ENCODE data around the gene NFYC. TPM values are rescaled to one million over a fixed set of nuclear protein-coding genes. Genes with fewer than 3 reads are reported as not detected.

NFYC gene
- total RNA-seq, 1 donor from 2014 or later: 73.2 TPM

DNA sequence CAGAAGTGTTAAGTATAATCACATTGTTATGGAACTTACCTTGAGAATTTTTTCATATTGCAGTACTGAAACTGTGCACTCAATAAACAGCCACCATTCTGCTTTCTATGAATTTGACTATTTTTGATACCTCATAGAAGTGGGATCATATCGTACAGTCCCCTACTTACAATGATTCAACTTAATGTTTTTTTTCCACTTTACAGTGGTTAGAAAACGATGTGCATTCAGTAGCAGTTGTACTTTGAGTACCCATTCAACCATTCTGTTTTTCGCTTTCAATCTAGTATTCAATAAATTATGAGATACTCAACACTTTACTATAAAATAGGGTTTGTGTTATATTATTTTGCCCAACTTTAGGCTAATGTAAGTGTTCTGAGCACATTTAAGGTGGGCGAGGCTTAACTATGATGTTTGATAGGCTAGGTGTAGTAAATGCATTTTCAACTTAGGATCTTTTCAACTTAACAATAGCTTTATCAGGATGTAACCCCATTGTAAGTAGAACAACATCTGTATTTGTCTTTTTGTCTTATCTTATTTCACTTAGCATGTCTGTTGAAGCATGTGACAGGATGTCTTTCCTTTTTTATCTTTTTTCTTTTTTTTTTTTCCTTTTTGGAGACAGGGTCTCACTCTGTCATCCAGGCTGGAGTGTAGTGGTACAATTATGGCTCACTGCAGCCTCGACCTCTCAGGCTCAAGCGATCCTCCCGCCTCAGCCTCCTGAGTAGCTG is 49.7 kb downstream of the NFYC start:
- H3K27ac Mint-ChIP-seq: peak overlapping the region; percentile 32
- peaks cover 6% of the 10 kb centered on the region for H3K9me3 Mint-ChIP-seq
- DNase-seq: no peak
- H3K4me1 Mint-ChIP-seq: peaks cover 37% of the 10 kb centered on the region
- H3K27me3 Mint-ChIP-seq: no peaks in the 10 kb centered on the region
- peaks cover 63% of the 10 kb centered on the region for H3K36me3 Mint-ChIP-seq (ENCODE audit: low read depth)
- intact Hi-C loops (cut with micrococcal nuclease): loop anchor here (5.0 kb wide), 1 partner anchor 49 kb away; the partner anchor contains the start of gene NFYC
- H3K4me3 Mint-ChIP-seq: no peak overlapping the region

- no peaks in the 10 kb centered on the region for H3K27me3 Mint-ChIP-seq
- DNase-seq: no peak
- peaks cover 45% of the 10 kb centered on the region for H3K4me1 Mint-ChIP-seq
- peak overlapping the region; percentile 77 for H3K27ac Mint-ChIP-seq
- intact Hi-C loops (cut with micrococcal nuclease): loop anchor here (1.0 to 5.0 kb wide), 2 partner anchors 11 to 50 kb away; partner anchors contain the start of gene NFYC
- peak overlapping the region; percentile 2 for H3K4me3 Mint-ChIP-seq
- peaks cover 6% of the 10 kb centered on the region for H3K9me3 Mint-ChIP-seq
- peaks cover 76% of the 10 kb centered on the region for H3K36me3 Mint-ChIP-seq (ENCODE audit: low read depth)
These were observed 51.0 kb downstream of the NFYC start for GRCh38 chr1:40742363-40743061.

- Mint-ChIP-seq H3K9me3 (peaks cover 6% of the 10 kb centered on the region), H3K27ac (no peak overlapping the region), H3K36me3 (ENCODE audit: low read depth) (peaks cover 82% of the 10 kb centered on the region), H3K4me1 (peaks cover 45% of the 10 kb centered on the region), H3K27me3 (no peaks in the 10 kb centered on the region), H3K4me3 (no peak overlapping the region)
- no peak for DNase-seq
- intact Hi-C loops (cut with micrococcal nuclease): loop anchor here (5.0 kb wide), 1 partner anchor 51 kb away; the partner anchor contains the start of gene NFYC
These were observed 51.9 kb downstream of the NFYC start for GRCh38 chr1:40743452-40743851.

GRCh38 chr1:40743860-40744259 is 52.4 kb downstream of the NFYC start:
- Mint-ChIP-seq H3K4me3 (no peak overlapping the region), H3K27me3 (no peaks in the 10 kb centered on the region), H3K36me3 (ENCODE audit: low read depth) (peaks cover 83% of the 10 kb centered on the region), H3K4me1 (peaks cover 43% of the 10 kb centered on the region), H3K27ac (no peak overlapping the region), H3K9me3 (peaks cover 6% of the 10 kb centered on the region)
- intact Hi-C loops (cut with micrococcal nuclease): loop anchor here (5.0 kb wide), 1 partner anchor 52 kb away; the partner anchor contains the start of gene NFYC
- no peak for DNase-seq

DNA sequence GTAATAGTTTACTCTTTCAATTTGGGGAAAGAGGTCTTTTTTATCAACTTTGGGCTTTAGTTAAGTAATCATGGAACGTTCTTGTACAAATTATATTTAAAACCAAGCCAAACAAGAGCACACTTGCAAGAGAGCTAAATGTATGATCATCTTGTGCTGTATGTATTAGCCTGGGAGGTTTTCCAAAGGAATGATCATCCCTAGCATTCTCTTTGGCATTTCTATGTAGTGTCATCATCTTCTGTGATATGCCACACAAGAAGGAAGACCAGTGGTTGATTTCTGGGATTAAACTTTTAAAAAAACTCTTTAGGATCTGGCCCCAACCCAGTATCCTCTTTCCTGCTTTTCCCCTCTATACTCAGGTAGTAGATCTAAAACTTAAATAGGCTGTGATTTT is 53.7 kb downstream of the NFYC start:
- H3K9me3 Mint-ChIP-seq: peaks cover 6% of the 10 kb centered on the region
- H3K27ac Mint-ChIP-seq: no peak overlapping the region
- no peak overlapping the region for H3K4me3 Mint-ChIP-seq
- no peaks in the 10 kb centered on the region for H3K27me3 Mint-ChIP-seq
- DNase-seq: no peak
- H3K36me3 Mint-ChIP-seq (ENCODE audit: low read depth): peaks cover 82% of the 10 kb centered on the region
- peaks cover 41% of the 10 kb centered on the region for H3K4me1 Mint-ChIP-seq
- intact Hi-C loops (cut with micrococcal nuclease): no loop called here

DNA sequence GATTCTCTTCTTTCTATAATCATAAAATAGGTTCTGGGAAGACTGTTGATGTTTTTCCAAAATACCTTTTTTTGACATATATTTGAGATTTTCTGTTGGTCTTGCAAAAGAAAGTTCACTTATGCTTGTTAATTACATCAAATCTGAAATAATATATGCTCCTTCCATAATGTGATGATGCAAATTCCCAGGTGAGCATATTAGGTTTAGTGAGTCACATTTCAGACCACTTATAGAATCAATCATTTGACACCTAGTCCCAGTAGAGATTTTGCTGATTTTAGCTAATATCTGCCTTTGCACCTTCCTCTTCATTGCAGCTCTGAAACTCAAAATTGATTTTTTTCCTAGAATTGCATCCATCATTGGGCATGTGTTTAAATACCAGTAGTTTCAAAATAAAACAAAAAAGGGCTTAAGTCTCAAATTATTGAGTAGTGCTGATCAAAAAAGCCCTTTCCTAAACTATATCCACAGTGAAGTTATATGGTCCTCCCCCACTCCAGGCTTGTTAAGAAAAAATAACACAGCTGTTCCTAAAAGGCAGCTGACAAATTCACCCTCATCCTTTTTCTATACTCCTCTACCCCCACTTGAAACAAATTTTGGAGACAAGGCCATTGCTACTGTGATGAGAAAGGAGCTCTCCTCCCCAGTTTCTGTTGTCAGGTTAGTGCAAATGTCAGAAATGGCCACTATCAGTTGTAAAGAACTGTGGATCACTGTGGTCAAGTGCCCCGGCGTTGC is 55.0 kb downstream of the NFYC start:
- no peak overlapping the region for H3K4me3 Mint-ChIP-seq
- no peak for DNase-seq
- intact Hi-C loops (cut with micrococcal nuclease): no loop called here
- no peak overlapping the region for H3K27ac Mint-ChIP-seq
- peaks cover 40% of the 10 kb centered on the region for H3K4me1 Mint-ChIP-seq
- peaks cover 3% of the 10 kb centered on the region for H3K9me3 Mint-ChIP-seq
- peaks cover 79% of the 10 kb centered on the region for H3K36me3 Mint-ChIP-seq (ENCODE audit: low read depth)
- no peaks in the 10 kb centered on the region for H3K27me3 Mint-ChIP-seq

DNA sequence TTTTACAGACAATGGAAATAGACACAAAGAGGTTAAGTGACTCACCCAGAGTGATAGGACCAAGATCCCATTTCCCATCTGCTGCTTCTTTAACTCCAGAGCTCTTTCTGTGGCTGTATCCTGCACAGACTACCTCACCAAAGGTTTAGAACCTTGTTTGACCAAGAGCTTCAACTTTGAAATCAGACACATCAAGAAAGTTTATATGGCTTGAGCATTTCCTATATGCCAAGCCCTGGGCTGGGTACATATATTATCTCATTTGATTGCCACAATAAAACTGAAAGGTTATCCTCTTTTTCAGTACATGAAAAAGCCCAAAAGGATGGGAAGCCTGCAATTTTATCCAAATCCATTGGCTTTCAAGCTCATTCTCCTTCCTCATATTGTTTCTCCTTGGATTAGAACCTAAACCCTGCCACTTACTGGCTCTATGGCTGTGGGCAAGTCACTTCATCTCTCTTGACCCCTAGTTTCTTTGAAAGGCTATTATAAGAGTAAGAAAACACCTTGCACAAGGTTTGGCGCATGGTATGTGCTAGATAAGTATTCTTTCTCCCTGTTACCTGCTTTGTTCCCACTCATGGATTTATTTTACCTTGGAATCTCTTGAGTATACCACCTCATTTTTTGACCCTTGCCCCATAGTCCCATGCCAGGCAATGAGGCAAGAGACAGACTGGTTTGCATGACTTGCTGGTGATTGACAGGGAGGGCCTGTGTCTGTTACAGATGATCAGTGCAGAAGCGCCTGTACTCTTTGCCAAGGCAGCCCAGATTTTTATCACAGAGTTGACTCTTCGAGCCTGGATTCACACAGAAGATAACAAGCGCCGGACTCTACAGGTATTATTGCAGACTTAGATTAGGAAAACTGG is 57.6 kb downstream of the NFYC start:
- H3K9me3 Mint-ChIP-seq: no peaks in the 10 kb centered on the region
- no peak overlapping the region for H3K27ac Mint-ChIP-seq
- no peak for DNase-seq
- no peak overlapping the region for H3K4me3 Mint-ChIP-seq
- peaks cover 74% of the 10 kb centered on the region for H3K36me3 Mint-ChIP-seq (ENCODE audit: low read depth)
- peaks cover 42% of the 10 kb centered on the region for H3K4me1 Mint-ChIP-seq
- H3K27me3 Mint-ChIP-seq: no peaks in the 10 kb centered on the region
- intact Hi-C loops (cut with micrococcal nuclease): no loop called here

DNA sequence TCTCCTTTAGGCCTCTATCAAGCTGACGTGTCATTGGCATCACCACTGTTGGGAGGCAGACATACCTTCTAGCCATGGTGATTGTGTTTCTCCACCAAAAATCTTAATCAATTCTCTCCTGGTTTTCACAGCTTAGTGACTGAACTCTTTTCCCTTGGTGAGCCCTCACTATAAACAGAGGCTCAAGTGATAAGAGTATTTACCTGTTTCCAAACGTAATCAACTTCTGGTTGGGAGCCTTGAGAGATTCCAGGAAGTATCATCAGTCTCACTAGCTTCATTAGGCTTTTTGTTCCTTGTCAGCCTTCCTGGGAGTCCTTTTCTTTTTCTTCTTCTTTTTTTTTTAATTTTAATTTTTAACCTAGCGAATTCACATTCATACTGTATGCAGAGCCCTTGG is 58.3 kb downstream of the NFYC start:
- Mint-ChIP-seq H3K27me3 (no peaks in the 10 kb centered on the region), H3K4me1 (peaks cover 41% of the 10 kb centered on the region), H3K4me3 (no peak overlapping the region), H3K27ac (no peak overlapping the region), H3K9me3 (no peaks in the 10 kb centered on the region), H3K36me3 (ENCODE audit: low read depth) (peaks cover 76% of the 10 kb centered on the region)
- DNase-seq: no peak
- intact Hi-C loops (cut with micrococcal nuclease): no loop called here

- H3K9me3 Mint-ChIP-seq: no peaks in the 10 kb centered on the region
These were observed 59.0 kb downstream of the NFYC start for GRCh38 chr1:40750451-40750908.

DNA sequence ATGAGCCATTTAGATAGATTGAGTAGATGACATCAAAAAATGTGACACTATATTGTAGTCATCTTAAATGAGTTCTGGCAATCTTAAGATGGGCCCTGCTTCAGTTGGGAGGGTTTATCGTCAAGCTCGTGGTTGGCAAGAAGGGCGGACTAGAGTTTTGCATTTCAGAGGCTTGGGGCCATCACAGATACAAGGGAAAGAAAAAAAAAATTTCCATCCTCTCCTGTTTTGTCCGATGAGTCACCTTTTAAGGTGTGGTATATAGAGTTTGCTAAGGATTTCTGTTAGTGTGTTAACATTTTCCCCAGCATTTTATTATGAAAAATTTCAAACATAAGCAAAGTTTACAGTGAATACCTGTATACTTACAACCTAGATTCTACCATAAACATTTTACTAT is 60.3 kb downstream of the NFYC start:
- Mint-ChIP-seq H3K27ac (no peak overlapping the region), H3K4me1 (peaks cover 29% of the 10 kb centered on the region), H3K9me3 (no peaks in the 10 kb centered on the region), H3K36me3 (ENCODE audit: low read depth) (peaks cover 74% of the 10 kb centered on the region), H3K27me3 (no peaks in the 10 kb centered on the region), H3K4me3 (no peak overlapping the region)
- intact Hi-C loops (cut with micrococcal nuclease): no loop called here
- DNase-seq: no peak

More at GRCh38 chr1:40750451-40750908, 59.0 kb downstream of the NFYC start:
- Mint-ChIP-seq H3K27ac (peak overlapping the region; percentile 3), H3K4me3 (no peak overlapping the region), H3K27me3 (no peaks in the 10 kb centered on the region), H3K4me1 (peaks cover 38% of the 10 kb centered on the region), H3K36me3 (ENCODE audit: low read depth) (peaks cover 75% of the 10 kb centered on the region)
- intact Hi-C loops (cut with micrococcal nuclease): no loop called here
- no peak for DNase-seq

- intact Hi-C loops (cut with micrococcal nuclease): loop anchor here (1.0 kb wide), 1 partner anchor 11 kb away; no protein-coding TSS in a partner anchor
- peaks cover 69% of the 10 kb centered on the region for H3K36me3 Mint-ChIP-seq (ENCODE audit: low read depth)
- H3K9me3 Mint-ChIP-seq: no peaks in the 10 kb centered on the region
- H3K27me3 Mint-ChIP-seq: no peaks in the 10 kb centered on the region
- peaks cover 26% of the 10 kb centered on the region for H3K4me1 Mint-ChIP-seq
- DNase-seq: no peak
- peak overlapping the region; percentile 65 for H3K4me3 Mint-ChIP-seq
- peak overlapping the region; percentile 86 for H3K27ac Mint-ChIP-seq
These were observed 61.8 kb downstream of the NFYC start for GRCh38 chr1:40753142-40753882.

DNA sequence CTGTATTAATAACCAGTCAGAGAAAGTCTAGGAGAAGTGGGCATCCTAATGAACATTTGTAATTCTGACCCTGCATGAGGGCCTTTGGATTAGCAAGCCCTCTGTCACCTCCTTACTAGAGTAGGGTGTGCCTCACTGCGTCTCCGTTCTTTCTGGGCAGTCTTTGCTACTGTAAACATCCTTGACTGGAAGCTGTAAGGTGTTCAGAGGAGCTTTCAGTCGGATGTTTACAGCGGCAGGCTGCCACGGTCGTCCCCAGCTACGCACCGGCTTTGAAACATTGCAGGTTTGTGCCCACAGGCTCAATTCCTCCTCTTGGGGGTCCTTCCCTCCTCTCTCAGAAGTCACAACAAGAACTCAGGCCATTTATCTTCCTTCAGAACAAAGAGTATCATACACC is 62.7 kb downstream of the NFYC start:
- Mint-ChIP-seq H3K36me3 (ENCODE audit: low read depth) (peaks cover 66% of the 10 kb centered on the region), H3K4me3 (no peak overlapping the region), H3K9me3 (no peaks in the 10 kb centered on the region), H3K4me1 (peaks cover 26% of the 10 kb centered on the region), H3K27me3 (no peaks in the 10 kb centered on the region), H3K27ac (no peak overlapping the region)
- no peak for DNase-seq
- intact Hi-C loops (cut with micrococcal nuclease): no loop called here

Data from activated CD4-positive, alpha-beta T cell treated with anti-CD3 and anti-CD28 coated beads, Interleukin-2, amount 10 ng/mL, durations not matched to agents 24 days and 14 days (primary cell).